A549 (cell line): ENCODE measurements around the gene CWC25. TPM values are rescaled to one million over a fixed set of nuclear protein-coding genes. Genes with fewer than 3 reads are reported as not detected.
A peak's percentile ranks its signal among the peaks of the same experiment; 100 is the strongest.

Experiments used
- ATAC-seq, 2 experiments: fragments of 200-7000 bp in 1 of 2; fragments of >200 bp in 1 of 2; cut with Nextera tagmentation in 1 of 2; cut with Tn5 transposase in 1 of 2; 3 replicates each; pipeline versions ENCODE4 v1.8.0 to v1.9.1; 2018 to 2020; ENCODE audit warnings: mild to moderate bottlenecking in 1 of 2, moderate library complexity in 1 of 2
- CTCF ChIA-PET: fragments of 300-600 bp; sonication (Branson Sonifier 250); formaldehyde crosslinking; extraction: SDS; loops from one replicate; lab custom pipeline; 2021; ENCODE audit warnings: antibody characterized with exemption, inconsistent platforms; lab: Yijun Ruan, JAX
- POLR2A ChIA-PET: fragments of 350-600 bp; formaldehyde crosslinking; extraction: SDS; loops from one replicate; lab custom pipeline; 2021; ENCODE audit warnings: antibody characterized with exemption, inconsistent platforms; lab: Yijun Ruan, JAX
- DNase-seq, 2 experiments: peaks; one replicate each; pipeline versions ENCODE4 v3.0.0 to v3.0.0-alpha.2; 2011 to 2016; ENCODE audit warnings: low read depth in 1 of 2, low spot score in 1 of 2
- FAIRE-seq: peaks from 2 replicates; lab custom pipeline; 2011; peaks lifted over from hg19 to GRCh38; lab: Jason Lieb, UNC
- H3K27ac ChIP-seq, 2 experiments: fragments of >200 bp; sonication (Bioruptor Twin); formaldehyde crosslinking; 3 replicates each; pipeline ENCODE4 v1.5.1; 2016 to 2017
- H3K4me1 ChIP-seq: fragments of >200 bp; sonication (Bioruptor Twin); formaldehyde crosslinking; 3 replicates; pipeline ENCODE4 v1.6.1; 2016
- H3K4me2 ChIP-seq: fragments of >200 bp; sonication (Bioruptor Twin); formaldehyde crosslinking; 3 replicates; pipeline ENCODE4 v1.6.1; 2016
- H3K4me3 ChIP-seq: fragments of >200 bp; sonication (Bioruptor Twin); formaldehyde crosslinking; 3 replicates; pipeline ENCODE4 v1.5.1; 2016
- H3K9me3 ChIP-seq: fragments of >200 bp; sonication (Bioruptor Twin); formaldehyde crosslinking; 3 replicates; pipeline ENCODE4 v1.6.1; 2016
- BCL3 ChIP-seq: fragments of >200 bp; sonication (Bioruptor Twin); formaldehyde crosslinking; IDR thresholded peaks from 3 replicates; pipeline ENCODE4 v1.6.1; 2016
- CEBPB ChIP-seq, 2 experiments: fragments of >200 bp in 1 of 2; sonication (Bioruptor Twin) in 1 of 2; formaldehyde crosslinking in 1 of 2; IDR thresholded peaks; 2 replicates each; pipeline ENCODE4 v1.6.1; 2012 to 2016
- CHD2 ChIP-seq: fragments of 150-350 bp; IDR thresholded peaks from 2 replicates; pipeline ENCODE4 v1.6.1; 2014; ENCODE audit warnings: low read length; ENCODE audit not compliant: partially characterized antibody
- CHD4 ChIP-seq: fragments of 200-600 bp; sonication (generic); IDR thresholded peaks from 2 replicates; pipeline ENCODE4 v1.6.1; 2016; ENCODE audit warnings: antibody characterized with exemption, mild to moderate bottlenecking, borderline replicate concordance
- EHF ChIP-seq: fragments of 250-450 bp; sonication (Bioruptor Pico); IDR thresholded peaks from 2 replicates; pipeline ENCODE4 v1.5.0; 2020; ENCODE audit warnings: mild to moderate bottlenecking
- ELK1 ChIP-seq: fragments of 150-350 bp; IDR thresholded peaks from 2 replicates; pipeline ENCODE4 v1.6.1; 2014; ENCODE audit warnings: low read depth, mild to moderate bottlenecking, low read length
- ESRRA ChIP-seq: fragments of 150-350 bp; IDR thresholded peaks from 2 replicates; pipeline ENCODE4 v1.6.1; 2014; ENCODE audit warnings: mild to moderate bottlenecking, low read length, borderline replicate concordance
- FOSL2 ChIP-seq, 2 experiments: fragments of 450-650 bp in 1 of 2; fragments of >200 bp in 1 of 2; sonication (Bioruptor Twin) in 1 of 2; formaldehyde crosslinking; IDR thresholded peaks; 2 replicates each; pipeline versions ENCODE4 v1.5.0 to v1.6.1; 2016 to 2020; ENCODE audit warnings: mild to moderate bottlenecking in 1 of 2, moderate library complexity in 1 of 2
- FOXS1 ChIP-seq: fragments of 250-450 bp; sonication (Bioruptor Pico); IDR thresholded peaks from 2 replicates; pipeline ENCODE4 v1.5.0; 2020; ENCODE audit warnings: mild to moderate bottlenecking, moderate library complexity
- GATA3 ChIP-seq: IDR thresholded peaks from 2 replicates; pipeline ENCODE4 v1.6.1; 2012; ENCODE audit warnings: borderline replicate concordance
- HOXA7 ChIP-seq: fragments of 250-450 bp; sonication (Bioruptor Pico); IDR thresholded peaks from 2 replicates; pipeline ENCODE4 v1.5.0; 2020; ENCODE audit warnings: mild to moderate bottlenecking, moderate library complexity
- HOXB13 ChIP-seq: fragments of 250-450 bp; sonication (Bioruptor Pico); IDR thresholded peaks from 2 replicates; pipeline ENCODE4 v1.5.0; 2020; ENCODE audit warnings: low read depth, mild to moderate bottlenecking, moderate library complexity
- JUN ChIP-seq, 2 experiments: fragments of >200 bp; sonication (Bioruptor Twin); formaldehyde crosslinking; IDR thresholded peaks; 2 replicates in 1 of 2; 3 replicates in 1 of 2; pipeline ENCODE4 v1.6.1; 2016 to 2017
- JUNB ChIP-seq: fragments of >200 bp; sonication (Bioruptor Twin); formaldehyde crosslinking; IDR thresholded peaks from 2 replicates; pipeline ENCODE4 v1.6.1; 2016
- KDM5A ChIP-seq: fragments of 200-600 bp; sonication (generic); IDR thresholded peaks from 2 replicates; pipeline ENCODE4 v1.6.1; 2016; ENCODE audit warnings: antibody characterized with exemption, mild to moderate bottlenecking
- MAFK ChIP-seq: fragments of 450-650 bp; IDR thresholded peaks from 2 replicates; pipeline ENCODE4 v1.6.1; 2014; ENCODE audit not compliant: partially characterized antibody
- NPAS2 ChIP-seq: fragments of 250-450 bp; sonication (Bioruptor Pico); IDR thresholded peaks from 2 replicates; pipeline ENCODE4 v1.8.0; 2022; ENCODE audit warnings: mild to moderate bottlenecking, moderate library complexity, borderline replicate concordance
- PBX3 ChIP-seq: IDR thresholded peaks from 2 replicates; pipeline ENCODE4 v1.6.1; 2012
- PHF8 ChIP-seq: fragments of 200-600 bp; sonication (generic); IDR thresholded peaks from 2 replicates; pipeline ENCODE4 v1.6.1; 2016; ENCODE audit warnings: low read depth, mild to moderate bottlenecking, antibody characterized with exemption, moderate library complexity, borderline replicate concordance
- RAD21 ChIP-seq, 2 experiments: fragments of >200 bp in 1 of 2; sonication (Bioruptor Twin) in 1 of 2; formaldehyde crosslinking in 1 of 2; IDR thresholded peaks in 1 of 2; conservative IDR thresholded peaks in 1 of 2; 2 replicates in 1 of 2; 3 replicates in 1 of 2; pipeline ENCODE4 v1.6.1; 2012 to 2018; ENCODE audit warnings: inconsistent platforms in 1 of 2
- RCOR1 ChIP-seq: fragments of 150-350 bp; IDR thresholded peaks from 2 replicates; pipeline ENCODE4 v1.6.1; 2014; ENCODE audit warnings: antibody characterized with exemption, low read length, low read depth
- RNF2 ChIP-seq: fragments of 200-600 bp; sonication (generic); IDR thresholded peaks from 2 replicates; pipeline ENCODE4 v1.6.1; 2016; ENCODE audit warnings: low read depth, mild to moderate bottlenecking, antibody characterized with exemption, moderate library complexity, borderline replicate concordance
- SMC3 ChIP-seq: fragments of >200 bp; sonication (Bioruptor Twin); formaldehyde crosslinking; IDR thresholded peaks from 3 replicates; pipeline ENCODE4 v1.6.1; 2018; ENCODE audit warnings: inconsistent platforms
- TFCP2L1 ChIP-seq: fragments of 250-450 bp; sonication (Bioruptor Pico); IDR thresholded peaks from 2 replicates; pipeline ENCODE4 v1.5.0; 2021; ENCODE audit warnings: mild to moderate bottlenecking
- TP53 ChIP-seq: fragments of 250-450 bp; sonication (Bioruptor Pico); IDR thresholded peaks from 2 replicates; pipeline ENCODE4 v1.5.0; 2021; ENCODE audit warnings: mild to moderate bottlenecking, moderate library complexity
- ZC3H11A ChIP-seq: fragments of 450-650 bp; IDR thresholded peaks from 2 replicates; pipeline ENCODE4 v1.6.1; 2014; ENCODE audit warnings: antibody characterized with exemption, mild to moderate bottlenecking
- ZFP36 ChIP-seq: fragments of 450-650 bp; IDR thresholded peaks from 2 replicates; pipeline ENCODE4 v1.6.1; 2014; ENCODE audit warnings: borderline replicate concordance; ENCODE audit not compliant: partially characterized antibody
- ZNF302 ChIP-seq: fragments of 250-450 bp; sonication (Bioruptor Pico); IDR thresholded peaks from 2 replicates; pipeline ENCODE4 v1.9.0; 2021; ENCODE audit warnings: inconsistent platforms, mild to moderate bottlenecking, moderate library complexity
- WGBS: methylation state at CpG from one replicate; pipeline ENCODE4 v1.1.6; 2017; ENCODE audit errors: missing lambda C conversion rate; 5-methylcytosine and 5-hydroxymethylcytosine counted together
- polyA plus RNA-seq, 4 experiments: library from polyadenylated mRNA; depleted of rRNA in 3 of 4; stranded (reverse); fragments of >200 nt; fragmentation: RNase III in 1 of 4; extraction: RNeasy Plus Mini Kit Qiagen cat#74134 plus additional on column Dnase treatment in 1 of 4; gene quantifications; 2 replicates in 3 of 4; 3 replicates in 1 of 4; pipeline ENCODE4 v1.2.3, GENCODE V29; 2011 to 2017
- TF ChIP-seq, protein P1 (sequence below): IDR thresholded peaks from 2 replicates; pipeline ENCODE4 v1.6.1; 2012

CWC25 gene
- polyA plus RNA-seq, 2 of the 4 experiments (the other 2 are of a cell fraction): 23.1 to 34.5 TPM

GRCh38 chr17:38870259-38871165, 45.4 kb upstream of the CWC25 start:
- Histone ChIP-seq H3K4me1 (peaks cover 39% of the 10 kb centered on the region), H3K27ac (peak overlapping the region; percentile 98), H3K4me3 (peak overlapping the region; percentile 94), H3K9me3 (no peaks in the 10 kb centered on the region), H3K4me2 (peak overlapping the region; percentile 78)
- 0% methylated on average over 21 of the region's 56 CpGs for WGBS
- ChIA-PET CTCF (interaction anchor here (0.6 to 6.4 kb wide), 29 partner anchors 9 to 336 kb away, joined by 3 to 90 read pairs (median 5); partner anchors contain the start of genes FBXO47, LASP1NB and PLXDC1), POLR2A (interaction anchor here (0.7 to 6.5 kb wide), 23 partner anchors 9 to 329 kb away, joined by 3 to 83 read pairs (median 7); partner anchors contain the start of genes FBXO47, MLLT6, PSMB3 and RPL19)
- DNase-seq (peak; percentile 68 to 73), ATAC-seq (peak; percentile 33 to 57), FAIRE-seq (no peak)
- TF ChIP-seq PHF8 (peak; percentile 38), RAD21 (conservative IDR thresholded peaks at IDR 0.05 in 1 of 2, IDR thresholded peaks at IDR 0.05 in 1 of 2) (0 out of 5 replicates have a peak, but pooled peaks of 1 of the 2 experiments have one; percentile 4), CHD4 (no peak), FOSL2 (IDR thresholded peaks at IDR 0.05) (no peak), FOSL2 (CRISPR knock-in tag; IDR thresholded peaks at IDR 0.05) (no peak), GATA3 (peak; percentile 8; the same call in 1 of the 2 replicates), JUN (IDR thresholded peaks at IDR 0.05) (peak; percentile 29 to 67; a peak in 1 of 5 replicates)

DNA sequence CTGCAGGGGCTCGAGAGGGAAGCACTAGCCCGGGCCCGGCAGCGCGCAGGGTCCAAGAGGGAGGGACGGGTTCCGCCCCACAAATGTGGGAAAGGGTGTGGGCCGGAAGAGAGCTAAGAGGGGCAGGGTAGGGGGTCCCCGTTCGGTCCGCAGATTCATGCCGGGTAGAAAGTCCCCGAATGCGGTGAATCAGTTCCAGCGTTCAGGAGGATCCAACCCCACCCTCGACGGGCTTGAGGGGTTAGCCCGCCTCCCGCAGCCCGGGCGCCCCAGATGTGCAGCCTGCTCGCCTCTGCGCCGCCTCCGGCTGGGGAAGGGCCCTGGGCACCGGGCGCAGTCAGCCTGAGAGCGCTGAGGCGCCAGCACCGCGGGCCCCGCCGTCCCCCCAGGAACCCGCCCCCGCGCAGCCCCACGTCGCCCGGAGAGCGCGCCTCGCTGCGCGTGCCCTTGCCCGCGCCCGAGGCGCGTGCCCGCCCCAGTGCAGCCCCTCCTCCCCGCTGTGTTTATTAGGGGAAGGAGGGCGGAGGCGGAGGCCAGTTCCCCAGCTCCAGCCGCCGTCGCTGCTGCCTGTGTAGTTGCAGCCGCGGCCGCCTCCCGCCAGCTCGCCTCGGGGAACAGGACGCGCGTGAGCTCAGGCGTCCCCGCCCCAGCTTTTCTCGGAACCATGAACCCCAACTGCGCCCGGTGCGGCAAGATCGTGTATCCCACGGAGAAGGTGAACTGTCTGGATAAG, 44.6 kb upstream of the CWC25 start, which contains the start of gene LASP1:
Gene LASP1, plus strand, starts transcription at position 533 of the 733 bp plus-strand sequence. Its CDS starts 132 bp downstream, at position 665.
- POLR2A ChIA-PET: interaction anchor here (0.6 to 6.5 kb wide), 24 partner anchors 8 to 330 kb away, joined by 3 to 83 read pairs (median 6); partner anchors contain the start of genes CWC25, FBXO47, MLLT6 and PIP4K2B
- DNase-seq (peak; percentile 83 to 90), ATAC-seq (peak; percentile 48 to 72), FAIRE-seq (no peak)
- 3% methylated on average over 42 of the region's 73 CpGs for WGBS
- Histone ChIP-seq H3K4me1 (peaks cover 30% of the 10 kb centered on the region), H3K4me3 (peak within 1 kb of the TSS; percentile 94), H3K9me3 (no peaks in the 10 kb centered on the region), H3K27ac (peak within 1 kb of the TSS; percentile 98), H3K4me2 (peak within 1 kb of the TSS; percentile 78)
- CTCF ChIA-PET: interaction anchor here (0.8 to 6.4 kb wide), 18 partner anchors 11 to 305 kb away, joined by 3 to 90 read pairs (median 4); partner anchors contain the start of gene FBXO47
- no peak for TF ChIP-seq NPAS2 (CRISPR knock-in tag)
- TF ChIP-seq SMC3: no peak; the same call in 2 of the 3 replicates
- TF ChIP-seq ZC3H11A: no peak
- TF ChIP-seq ELK1: no peak
- no peak for TF ChIP-seq ESRRA
- no peak for TF ChIP-seq CHD2
- peak; percentile 19; the same call in 1 of the 2 replicates for TF ChIP-seq FOXS1 (CRISPR knock-in tag)
- peak; percentile 17; the same call in 1 of the 2 replicates for TF ChIP-seq PBX3
- no peak for TF ChIP-seq ZNF302 (CRISPR knock-in tag)
- TF ChIP-seq KDM5A: no peak
- no peak for TF ChIP-seq ZFP36
- TF ChIP-seq MAFK: no peak
- no peak for TF ChIP-seq RNF2
- peak; percentile 93; the same call in 2 of the 3 replicates for TF ChIP-seq BCL3
- TF ChIP-seq FOSL2 (IDR thresholded peaks at IDR 0.05): no peak
- no peak for TF ChIP-seq FOSL2 (CRISPR knock-in tag; IDR thresholded peaks at IDR 0.05)
- no peak for TF ChIP-seq TP53 (CRISPR knock-in tag)
- peak; percentile 15; the same call in 1 of the 2 replicates for TF ChIP-seq GATA3
- no peak for TF ChIP-seq HOXA7
- TF ChIP-seq CEBPB (IDR thresholded peaks at IDR 0.05): no peak; a peak in 1 of 4 replicates
- TF ChIP-seq, protein P1, sequence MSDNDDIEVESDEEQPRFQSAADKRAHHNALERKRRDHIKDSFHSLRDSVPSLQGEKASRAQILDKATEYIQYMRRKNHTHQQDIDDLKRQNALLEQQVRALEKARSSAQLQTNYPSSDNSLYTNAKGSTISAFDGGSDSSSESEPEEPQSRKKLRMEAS: peak; percentile 56
- TF ChIP-seq EHF (CRISPR knock-in tag): no peak
- no peak for TF ChIP-seq RCOR1
- TF ChIP-seq JUNB: no peak
- TF ChIP-seq TFCP2L1 (CRISPR knock-in tag): no peak
- no peak for TF ChIP-seq HOXB13 (CRISPR knock-in tag)
